NK-92 (cell line): Measurements from ENCODE around the gene ECE1.

ENCODE experiments used
- DNase-seq: peaks from one replicate; lab custom pipeline; 2025; ENCODE audit not compliant: unreplicated experiment; lab: John Stamatoyannopoulos, UW

ECE1 gene

GRCh38 chr1:21255284-21255942, 34.9 kb downstream of the ECE1 start:
- no peak for DNase-seq

GRCh38 chr1:21254335-21254951, 35.8 kb downstream of the ECE1 start:
- no peak for DNase-seq

- DNase-seq, result no peak
Measured at GRCh38 chr1:21251773-21252471, 38.3 kb downstream of the ECE1 start.

DNA sequence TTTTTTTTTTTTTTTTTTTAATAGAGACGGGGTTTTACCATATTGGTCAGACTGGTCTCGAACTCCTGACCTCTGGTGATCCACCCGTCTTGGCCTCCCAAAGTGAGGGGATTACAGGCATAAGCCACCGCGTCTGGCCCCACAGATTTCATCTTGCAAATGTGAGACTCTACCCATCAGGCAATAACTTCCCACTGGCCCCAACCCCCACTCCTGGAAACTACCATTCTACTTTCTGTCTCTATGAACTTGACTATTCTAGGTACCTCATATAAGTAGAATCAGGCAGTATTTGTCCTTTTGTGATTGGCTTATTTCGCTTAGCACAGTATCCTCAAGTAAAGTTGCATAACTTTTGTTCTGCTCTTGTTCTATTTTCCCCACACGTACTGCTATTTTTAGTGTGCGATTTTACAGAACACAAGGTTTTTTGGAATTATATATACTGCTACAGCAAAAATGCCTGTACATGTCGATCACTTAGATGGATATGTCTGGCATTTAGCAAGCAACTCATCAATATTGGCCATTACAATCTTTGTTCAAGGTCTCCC, 40.2 kb downstream of the ECE1 start:
- DNase-seq, result no peak

GRCh38 chr1:21247892-21248715, 42.2 kb downstream of the ECE1 start:
- no peak for DNase-seq

GRCh38 chr1:21246905-21247642, 43.2 kb downstream of the ECE1 start:
- no peak for DNase-seq

GRCh38 chr1:21245688-21246229, 44.5 kb downstream of the ECE1 start:
- no peak for DNase-seq

DNA sequence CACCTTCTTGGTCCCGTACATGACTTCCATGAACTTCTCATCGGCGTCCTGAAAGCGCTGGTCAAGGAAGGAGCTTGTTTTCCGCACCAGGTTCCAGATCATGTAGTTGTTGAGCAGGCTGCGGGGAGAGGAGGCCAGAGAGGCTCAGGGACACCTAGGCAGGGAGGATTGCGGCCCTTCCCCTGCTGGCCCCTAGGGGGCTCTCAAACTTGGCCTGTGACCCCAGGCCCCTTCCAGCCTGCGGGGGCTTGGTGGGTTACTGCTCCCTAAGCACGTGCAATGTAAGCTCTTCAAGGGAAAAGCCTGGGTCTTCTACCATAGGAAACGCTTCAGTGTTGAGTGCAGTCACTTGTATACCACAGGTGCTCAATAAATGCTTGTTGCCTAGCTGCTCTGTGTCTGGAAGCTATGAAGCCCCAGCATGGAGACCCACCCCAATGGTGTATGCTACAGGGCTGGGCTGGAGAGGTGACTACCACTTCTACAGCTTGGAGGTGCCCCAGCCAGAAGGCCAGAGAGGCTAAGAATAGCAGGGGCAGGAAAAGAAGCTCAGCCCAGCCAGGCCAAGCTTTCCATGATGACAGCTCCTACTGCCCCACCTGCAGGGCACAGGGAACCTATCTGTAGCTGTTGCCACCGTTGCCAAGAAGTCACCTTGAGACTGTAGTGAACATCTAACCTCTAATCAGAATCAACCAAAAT, 45.1 kb downstream of the ECE1 start:
- no peak for DNase-seq

DNA sequence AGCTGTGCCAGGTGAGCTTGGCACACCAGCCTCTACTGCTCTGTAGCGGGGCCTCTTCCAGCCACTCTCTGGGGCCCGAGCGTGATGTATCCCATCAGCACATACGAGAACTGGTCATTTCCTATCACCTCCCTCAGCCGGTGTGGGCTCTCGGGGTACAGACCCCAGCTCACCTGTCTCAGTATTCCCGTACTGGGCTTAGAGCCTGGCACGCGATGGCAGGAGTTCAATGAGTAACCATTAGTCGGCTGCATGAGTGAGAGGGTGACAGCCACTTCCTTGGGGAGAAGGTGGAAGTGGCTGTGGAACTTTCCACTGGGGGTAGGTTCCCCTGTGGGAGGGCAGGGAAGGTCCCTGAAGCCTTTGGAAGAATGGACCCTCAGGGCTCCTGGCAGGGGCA, 46.1 kb downstream of the ECE1 start:
- no peak for DNase-seq

- DNase-seq, result no peak
Measured at GRCh38 chr1:21242846-21243245, 47.4 kb downstream of the ECE1 start.

- no peak for DNase-seq
Measured at GRCh38 chr1:21241771-21242581, 48.3 kb downstream of the ECE1 start.

GRCh38 chr1:21240706-21241105, 49.6 kb downstream of the ECE1 start:
- DNase-seq, result no peak

DNA sequence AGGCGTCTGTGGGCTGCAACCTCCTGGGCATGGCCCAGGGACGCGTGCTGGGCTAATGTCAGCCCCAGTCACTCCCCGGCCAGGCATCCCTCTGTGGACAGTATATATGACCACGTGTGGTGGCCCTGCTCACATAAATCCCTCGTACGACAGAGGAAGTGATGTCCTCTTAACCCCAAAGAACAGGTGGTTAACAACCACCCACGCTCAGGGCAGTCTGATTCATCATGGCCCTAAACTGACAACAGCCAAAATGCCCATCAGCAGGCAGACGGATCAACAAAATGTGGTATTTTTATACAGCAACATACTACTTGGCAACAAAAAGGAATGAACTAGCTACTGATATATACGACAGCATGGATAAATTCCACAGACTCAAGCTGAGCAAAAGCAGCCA, 51.0 kb downstream of the ECE1 start:
- no peak for DNase-seq

DNA sequence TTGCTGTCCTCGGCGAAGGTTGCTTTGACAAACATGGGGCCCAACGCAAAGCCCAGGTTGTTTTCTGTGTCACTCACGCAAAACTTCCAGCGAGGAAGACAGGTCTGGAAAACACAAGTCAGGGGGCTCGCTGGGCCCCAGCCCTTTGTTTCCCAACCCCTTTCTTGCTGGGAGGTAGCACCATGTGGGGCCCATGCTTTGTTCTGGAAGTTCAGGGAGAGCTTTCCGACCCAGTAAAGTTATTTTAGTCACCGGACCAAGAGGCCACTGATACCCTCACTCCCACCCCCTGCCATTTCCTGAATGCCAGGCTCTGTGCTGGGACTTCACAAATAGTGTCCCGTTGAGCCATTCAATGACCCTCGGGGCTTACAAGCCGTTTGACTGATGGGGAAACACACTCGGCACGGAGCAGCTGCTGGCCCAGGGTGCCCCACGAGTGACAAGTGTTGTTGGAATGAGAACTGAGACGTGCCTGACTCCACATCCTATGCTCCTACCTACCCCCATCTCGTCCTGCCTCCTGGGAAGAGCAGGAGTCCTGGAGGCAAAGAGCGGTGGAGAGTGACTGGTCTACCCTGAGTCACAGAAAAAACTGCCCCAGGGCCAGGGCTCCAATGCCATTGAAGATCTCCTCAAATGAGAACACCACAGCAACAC, 52.0 kb downstream of the ECE1 start:
- DNase-seq, result no peak

- no peak for DNase-seq
Measured at GRCh38 chr1:21237446-21238088, 52.7 kb downstream of the ECE1 start.

DNA sequence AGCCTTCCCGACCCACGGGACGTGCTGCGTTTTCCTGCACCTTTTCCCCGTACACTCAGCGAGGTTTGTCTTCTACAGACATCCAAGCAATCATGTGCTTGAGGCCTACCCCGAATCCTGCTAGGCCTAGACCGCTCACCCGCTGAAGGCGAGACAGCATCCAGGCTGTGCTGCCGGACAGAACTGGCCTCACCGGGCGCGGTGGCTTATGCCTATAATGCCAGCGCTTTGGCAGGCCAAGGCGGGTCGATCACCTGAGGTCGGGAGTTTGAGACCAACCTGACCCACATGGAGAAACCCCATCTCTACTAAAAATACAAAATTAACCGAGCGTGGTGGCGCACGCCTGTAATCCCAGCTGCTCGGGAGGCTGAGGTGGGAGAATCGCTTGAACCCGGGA, 54.1 kb downstream of the ECE1 start:
- DNase-seq, result no peak

- no peak for DNase-seq
Measured at GRCh38 chr1:21234779-21235178, 55.5 kb downstream of the ECE1 start.

DNA sequence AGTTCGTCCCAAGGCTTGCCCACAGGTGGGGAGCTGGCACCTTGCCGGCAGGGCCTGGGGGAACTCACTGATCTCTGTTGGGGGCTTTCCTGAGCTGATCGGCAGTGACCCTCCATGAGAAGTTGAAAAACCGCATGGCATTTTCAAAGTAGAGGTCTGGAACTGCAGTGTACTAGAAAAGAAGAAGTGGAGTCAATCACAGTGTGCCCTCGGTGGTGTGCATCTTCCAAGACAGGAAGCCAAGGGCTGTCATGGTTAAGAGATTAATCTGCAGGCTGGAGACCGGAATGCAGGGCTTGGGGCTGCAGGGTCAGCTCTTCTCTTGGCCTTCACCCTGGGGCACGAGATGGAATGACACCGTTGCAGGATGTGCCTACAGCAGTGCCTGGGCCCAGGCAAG, 56.8 kb downstream of the ECE1 start:
- DNase-seq, result no peak
